Tibial nerve (tissue), 4 donors: ENCODE data around the gene SLC4A9. TPM values are rescaled to one million over a fixed set of nuclear protein-coding genes. Genes with fewer than 3 reads are reported as not detected.

Source experiments
- DNase-seq, 2 donors: peaks; one replicate each; pipeline ENCODE4 v3.0.0-alpha.2; 2019; ENCODE audit warnings: low spot score in 2 of 2
- H3K27ac ChIP-seq, 4 donors: fragments of 200-600 bp; sonication (generic) in 3 of 4; one replicate each; pipeline ENCODE4 v1.5.1; 2017 to 2019; ENCODE audit warnings: mild to moderate bottlenecking in 1 of 4
- H3K27me3 ChIP-seq, 2 donors: fragments of 200-600 bp; sonication (generic) in 1 of 2; one replicate each; pipeline versions ENCODE4 v1.5.1 to v1.6.0; 2017 to 2019
- H3K36me3 ChIP-seq, 3 donors: fragments of 200-600 bp; sonication (generic); one replicate each; pipeline ENCODE4 v1.5.1; 2018 to 2019
- H3K4me1 ChIP-seq, 4 donors: fragments of 200-600 bp; sonication (generic) in 3 of 4; one replicate each; pipeline ENCODE4 v1.5.1; 2017 to 2019
- H3K4me3 ChIP-seq, 4 donors: fragments of 200-600 bp; sonication (generic) in 3 of 4; one replicate each; pipeline ENCODE4 v1.5.1; 2017 to 2019; ENCODE audit warnings: mild to moderate bottlenecking in 1 of 4, moderate library complexity in 1 of 4
- H3K9me3 ChIP-seq, 4 donors: fragments of 200-600 bp; sonication (generic) in 3 of 4; one replicate each; pipeline ENCODE4 v1.5.1; 2017 to 2019
- EP300 ChIP-seq, 2 donors: sonication (generic); formaldehyde crosslinking; IDR thresholded peaks; one replicate each; pipeline ENCODE4 v1.6.1; 2017; ENCODE audit warnings: antibody characterized with exemption in 2 of 2, mild to moderate bottlenecking in 1 of 2
- POLR2A ChIP-seq, 2 donors: fragments of 450-650 bp; IDR thresholded peaks; one replicate each; pipeline ENCODE4 v1.6.1; 2017; ENCODE audit warnings: antibody characterized with exemption in 2 of 2, mild to moderate bottlenecking in 2 of 2, moderate library complexity in 2 of 2
- WGBS, 2 donors: methylation state at CpG; one replicate each; pipeline ENCODE4 v1.1.5; 2018; 5-methylcytosine and 5-hydroxymethylcytosine counted together
- total RNA-seq, 4 donors: library from RNA; depleted of rRNA; stranded (reverse); fragments of >200 nt; gene quantifications; one replicate each; pipeline ENCODE4 v1.1.0, GENCODE V29; 2016
- TF ChIP-seq, protein P1 (sequence below), 5 experiments: fragments of 200-600 bp in 3 of 5; fragments of 450-650 bp in 2 of 5; sonication (generic) in 3 of 5; IDR thresholded peaks; one replicate each; pipeline ENCODE4 v1.5.1; 2016 to 2019; ENCODE audit warnings: antibody characterized with exemption in 5 of 5, mild to moderate bottlenecking in 3 of 5, moderate library complexity in 2 of 5

Gene SLC4A9
- total RNA-seq, 4 donors from 2014 or later: not detected

DNA sequence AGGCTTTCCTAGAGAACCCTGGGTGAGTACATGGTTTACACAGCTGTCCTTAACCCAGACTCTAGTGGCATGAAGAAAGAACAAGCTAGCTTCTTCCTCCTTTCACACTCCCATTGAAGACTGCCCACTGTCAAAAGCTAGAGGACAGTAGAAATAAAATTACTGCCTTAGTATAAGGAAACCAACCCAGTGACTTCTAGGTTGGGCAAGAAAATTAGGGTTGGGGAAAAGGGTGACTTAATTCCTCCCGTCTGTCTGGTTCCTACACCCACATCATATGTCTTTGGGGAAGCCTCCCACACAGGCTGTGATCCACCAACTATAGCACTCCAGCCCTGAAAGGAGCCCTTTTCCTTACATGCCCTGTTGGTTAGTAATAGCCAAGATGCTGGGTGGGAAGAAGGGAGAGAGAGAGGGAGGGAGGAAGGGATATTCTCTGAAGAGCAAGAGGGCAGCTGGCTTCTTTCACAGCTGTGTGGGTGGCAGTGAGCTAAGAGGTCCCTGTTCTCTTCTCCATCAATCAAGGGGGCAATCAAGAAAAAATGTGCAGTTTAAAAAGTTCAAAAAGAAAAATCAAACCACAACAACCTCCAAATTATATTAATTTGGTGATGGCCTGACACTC is 35.3 kb upstream of the SLC4A9 start:
- 9 to 17% methylated on average over 1 of the region's 1 CpG for WGBS, 2 donors
- Histone ChIP-seq H3K9me3 (no peaks in the 10 kb centered on the region), H3K4me3 (no peak overlapping the region), H3K36me3 (no peaks in the 10 kb centered on the region), H3K4me1 (peaks cover 0 to 69% (median 29%) of the 10 kb centered on the region in 4 donors), H3K27ac (peak overlapping the region in 2 of 4 donors; percentile 81 to 86), H3K27me3 (no peaks in the 10 kb centered on the region)
- TF ChIP-seq, protein P1, sequence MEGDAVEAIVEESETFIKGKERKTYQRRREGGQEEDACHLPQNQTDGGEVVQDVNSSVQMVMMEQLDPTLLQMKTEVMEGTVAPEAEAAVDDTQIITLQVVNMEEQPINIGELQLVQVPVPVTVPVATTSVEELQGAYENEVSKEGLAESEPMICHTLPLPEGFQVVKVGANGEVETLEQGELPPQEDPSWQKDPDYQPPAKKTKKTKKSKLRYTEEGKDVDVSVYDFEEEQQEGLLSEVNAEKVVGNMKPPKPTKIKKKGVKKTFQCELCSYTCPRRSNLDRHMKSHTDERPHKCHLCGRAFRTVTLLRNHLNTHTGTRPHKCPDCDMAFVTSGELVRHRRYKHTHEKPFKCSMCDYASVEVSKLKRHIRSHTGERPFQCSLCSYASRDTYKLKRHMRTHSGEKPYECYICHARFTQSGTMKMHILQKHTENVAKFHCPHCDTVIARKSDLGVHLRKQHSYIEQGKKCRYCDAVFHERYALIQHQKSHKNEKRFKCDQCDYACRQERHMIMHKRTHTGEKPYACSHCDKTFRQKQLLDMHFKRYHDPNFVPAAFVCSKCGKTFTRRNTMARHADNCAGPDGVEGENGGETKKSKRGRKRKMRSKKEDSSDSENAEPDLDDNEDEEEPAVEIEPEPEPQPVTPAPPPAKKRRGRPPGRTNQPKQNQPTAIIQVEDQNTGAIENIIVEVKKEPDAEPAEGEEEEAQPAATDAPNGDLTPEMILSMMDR (IDR thresholded peaks at IDR 0.05): no peak
- TF ChIP-seq POLR2A (IDR thresholded peaks at IDR 0.05) (no peak), EP300 (IDR thresholded peaks at IDR 0.05) (no peak)
- no peak for DNase-seq

DNA sequence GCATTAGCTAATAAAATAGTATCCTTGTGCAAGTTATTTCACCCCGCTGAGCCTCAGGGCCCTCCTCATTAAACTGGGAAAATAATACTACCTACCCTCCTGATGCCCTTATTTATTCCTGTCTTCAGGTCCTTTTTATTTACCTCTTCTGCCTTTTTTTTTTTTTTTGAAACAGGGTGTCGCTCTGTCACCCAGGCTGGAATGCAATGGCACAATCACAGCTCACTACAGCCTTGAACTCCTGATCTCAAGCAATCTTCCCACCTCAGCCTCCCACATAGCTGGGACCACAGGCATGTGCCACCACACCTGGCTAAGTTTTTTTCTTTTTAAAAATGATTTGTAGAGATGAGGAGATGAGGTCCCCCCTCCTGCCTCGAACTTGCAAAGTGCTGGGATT is 34.5 kb upstream of the SLC4A9 start:
- H3K4me3 ChIP-seq: no peak overlapping the region
- TF ChIP-seq POLR2A (IDR thresholded peaks at IDR 0.05): no peak
- TF ChIP-seq, protein P1 (IDR thresholded peaks at IDR 0.05): no peak
- no peak for TF ChIP-seq EP300 (IDR thresholded peaks at IDR 0.05)
- WGBS, 2 donors: 80 to 91% methylated on average over 3 of the region's 3 CpGs
- peak overlapping the region in 2 of 4 donors; percentile 4 to 86 for H3K27ac ChIP-seq
- H3K4me1 ChIP-seq: peaks cover 0 to 72% (median 29%) of the 10 kb centered on the region in 4 donors
- H3K36me3 ChIP-seq: no peaks in the 10 kb centered on the region
- H3K9me3 ChIP-seq: no peaks in the 10 kb centered on the region
- no peak for DNase-seq
- no peaks in the 10 kb centered on the region for H3K27me3 ChIP-seq

DNA sequence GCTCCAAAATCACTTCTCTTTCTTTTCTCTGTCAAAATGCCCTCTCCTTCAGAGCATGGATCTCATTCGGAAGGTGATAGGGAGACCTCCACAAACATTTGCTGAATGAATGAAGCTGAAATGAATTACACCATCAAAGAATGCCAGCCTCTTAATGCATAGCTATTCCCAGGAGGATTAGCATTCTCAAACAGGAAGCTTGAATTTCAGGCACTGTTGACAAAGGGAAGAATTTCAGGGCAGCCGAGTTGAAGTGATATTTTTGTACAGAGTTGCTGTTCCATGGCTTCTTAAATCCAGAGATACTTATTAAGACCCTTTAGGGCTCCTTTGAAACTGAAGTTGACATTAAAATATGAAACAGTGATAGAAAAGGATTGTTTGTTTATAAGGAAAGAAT is 32.4 kb upstream of the SLC4A9 start:
- no peak for DNase-seq
- Histone ChIP-seq H3K4me1 (peaks cover 0 to 54% (median 28%) of the 10 kb centered on the region in 4 donors), H3K4me3 (no peak overlapping the region), H3K9me3 (no peaks in the 10 kb centered on the region), H3K27ac (peak overlapping the region in 1 of 4 donors; percentile 56), H3K27me3 (no peaks in the 10 kb centered on the region), H3K36me3 (peaks cover 0 to 8% (median 0%) of the 10 kb centered on the region in 3 donors)
- TF ChIP-seq, protein P1 (IDR thresholded peaks at IDR 0.05): no peak
- no peak for TF ChIP-seq EP300 (IDR thresholded peaks at IDR 0.05)
- TF ChIP-seq POLR2A (IDR thresholded peaks at IDR 0.05): no peak
- 7 to 34% methylated on average over 2 of the region's 2 CpGs for WGBS, 2 donors

DNA sequence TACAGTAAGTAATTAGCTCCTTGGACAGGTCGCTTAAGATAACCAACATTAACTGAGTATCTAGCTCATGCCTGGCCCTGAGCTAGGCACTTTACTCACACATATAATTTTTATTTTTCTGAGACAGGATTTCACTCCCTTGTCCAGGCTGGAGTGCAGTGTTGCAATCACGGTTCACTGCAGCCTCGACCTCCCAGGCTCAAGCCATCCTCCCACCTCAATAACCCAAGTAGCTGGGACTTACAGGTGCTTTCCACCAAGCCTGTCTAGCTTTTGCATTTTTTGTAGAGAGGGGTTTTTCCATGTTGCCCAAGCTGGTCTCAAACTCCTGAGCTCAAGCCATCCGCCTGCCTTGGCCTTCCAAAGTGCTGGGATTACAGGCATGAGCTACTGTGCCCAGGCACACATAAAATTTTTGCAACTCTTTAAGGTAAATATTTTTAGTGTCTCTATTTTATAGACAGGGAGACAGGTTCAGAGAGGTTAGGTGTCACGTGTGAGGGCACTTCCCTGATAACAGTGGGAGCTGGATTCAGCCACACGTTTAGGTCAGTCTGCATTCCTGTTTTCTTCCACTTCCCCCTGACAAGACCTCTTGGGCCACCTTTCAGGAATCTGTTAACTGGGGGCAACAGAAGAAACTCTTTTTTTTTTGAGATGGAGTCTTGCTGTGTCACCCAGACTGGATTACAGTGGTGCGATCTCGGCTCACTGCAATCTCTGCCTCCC is 31.8 kb upstream of the SLC4A9 start:
- H3K36me3 ChIP-seq: peaks cover 0 to 14% (median 0%) of the 10 kb centered on the region in 3 donors
- no peak overlapping the region for H3K4me3 ChIP-seq
- no peaks in the 10 kb centered on the region for H3K9me3 ChIP-seq
- DNase-seq: no peak
- peak overlapping the region in 1 of 4 donors; percentile 56 for H3K27ac ChIP-seq
- H3K27me3 ChIP-seq: no peaks in the 10 kb centered on the region
- H3K4me1 ChIP-seq: peaks cover 0 to 48% (median 22%) of the 10 kb centered on the region in 4 donors
- TF ChIP-seq POLR2A (IDR thresholded peaks at IDR 0.05) (no peak), EP300 (IDR thresholded peaks at IDR 0.05) (no peak)
- TF ChIP-seq, protein P1 (IDR thresholded peaks at IDR 0.05): no peak
- 82 to 84% methylated on average over 8 of the region's 8 CpGs for WGBS, 2 donors
